ENCODE data around the gene GRIK2. TPM values are rescaled to one million over a fixed set of nuclear protein-coding genes. Genes with fewer than 3 reads are reported as not detected.

GRIK2 gene
- total RNA-seq, 1 experiment from 2014 or later: 0.70 TPM

DNA sequence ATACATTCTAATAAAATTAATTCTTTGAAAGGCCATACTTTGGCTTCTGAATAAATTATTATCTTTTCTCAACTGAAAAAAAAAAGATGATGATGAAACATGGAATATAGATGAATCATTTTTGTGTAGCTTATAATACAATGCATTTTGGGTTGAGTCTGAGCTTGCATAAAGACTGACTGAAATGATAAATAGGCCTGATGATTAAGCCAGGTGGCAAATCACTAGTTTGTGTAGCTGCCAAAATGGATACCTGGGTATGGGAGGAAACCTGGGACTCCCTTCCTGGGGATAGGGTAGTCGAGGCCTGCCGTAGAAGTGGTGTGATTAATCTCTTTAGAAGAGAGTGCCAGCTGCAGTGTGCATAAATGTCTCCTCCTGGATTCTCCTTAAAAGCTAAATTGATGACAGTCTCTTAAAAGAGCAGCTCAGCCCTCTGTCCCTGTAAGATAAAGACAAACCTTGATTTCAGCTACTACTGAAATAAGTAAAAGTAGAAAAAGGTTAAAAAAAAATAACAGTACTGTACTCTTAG lies 275.1 kb downstream of the GRIK2 start:
- H3K9me3 ChIP-seq (ENCODE audit: control insufficient read depth, low read depth, low read length): no peaks in the 10 kb centered on the region

More for the DNA sequence above, 275.1 kb downstream of the GRIK2 start:
- WGBS (ENCODE audit: extremely low coverage, insufficient read length, low lambda C conversion rate): no CpG with 5 or more reads among the region's 2 CpGs
- H4K20me1 ChIP-seq (ENCODE audit: control insufficient read depth, insufficient read depth, insufficient read length): no peaks in the 10 kb centered on the region
- no peak overlapping the region for H3K18ac ChIP-seq (ENCODE audit: insufficient read length, low read depth, low read length)
- no peak overlapping the region for H2BK20ac ChIP-seq (ENCODE audit: low read depth, low read length, poor library complexity, severe bottlenecking)
- H3K27me3 Mint-ChIP-seq (ENCODE audit: low read depth): no peaks in the 10 kb centered on the region
- no peak overlapping the region for H2AK5ac ChIP-seq (ENCODE audit: insufficient read length, low read length)
- no peak overlapping the region for H3K4me2 ChIP-seq (ENCODE audit: insufficient read depth, insufficient read length, low read length)
- H3K9me3 Mint-ChIP-seq: peaks cover 5 to 9% of the 10 kb centered on the region in 2 experiments; a peak in 3 of 5 replicates
- H2AFZ ChIP-seq (ENCODE audit: low read length): no peak overlapping the region
- no peak overlapping the region for H2BK5ac ChIP-seq (ENCODE audit: insufficient read length, low read length)
- H3K23me2 ChIP-seq (ENCODE audit: insufficient read length, low read depth, low read length, poor library complexity, severe bottlenecking): no peaks in the 10 kb centered on the region
- H3K4me1 ChIP-seq (ENCODE audit: insufficient read depth, low read length): no peaks in the 10 kb centered on the region
- TF ChIP-seq, protein P1, sequence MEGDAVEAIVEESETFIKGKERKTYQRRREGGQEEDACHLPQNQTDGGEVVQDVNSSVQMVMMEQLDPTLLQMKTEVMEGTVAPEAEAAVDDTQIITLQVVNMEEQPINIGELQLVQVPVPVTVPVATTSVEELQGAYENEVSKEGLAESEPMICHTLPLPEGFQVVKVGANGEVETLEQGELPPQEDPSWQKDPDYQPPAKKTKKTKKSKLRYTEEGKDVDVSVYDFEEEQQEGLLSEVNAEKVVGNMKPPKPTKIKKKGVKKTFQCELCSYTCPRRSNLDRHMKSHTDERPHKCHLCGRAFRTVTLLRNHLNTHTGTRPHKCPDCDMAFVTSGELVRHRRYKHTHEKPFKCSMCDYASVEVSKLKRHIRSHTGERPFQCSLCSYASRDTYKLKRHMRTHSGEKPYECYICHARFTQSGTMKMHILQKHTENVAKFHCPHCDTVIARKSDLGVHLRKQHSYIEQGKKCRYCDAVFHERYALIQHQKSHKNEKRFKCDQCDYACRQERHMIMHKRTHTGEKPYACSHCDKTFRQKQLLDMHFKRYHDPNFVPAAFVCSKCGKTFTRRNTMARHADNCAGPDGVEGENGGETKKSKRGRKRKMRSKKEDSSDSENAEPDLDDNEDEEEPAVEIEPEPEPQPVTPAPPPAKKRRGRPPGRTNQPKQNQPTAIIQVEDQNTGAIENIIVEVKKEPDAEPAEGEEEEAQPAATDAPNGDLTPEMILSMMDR (conservative IDR thresholded peaks at IDR 0.05): no peak
- no peaks in the 10 kb centered on the region for H3K27me3 ChIP-seq (ENCODE audit: insufficient read depth, low read length)
- DNase-seq: no peak
- peaks cover 2 to 16% (median 13%) of the 10 kb centered on the region in 3 experiments; a peak in 6 of 7 replicates for H3K36me3 Mint-ChIP-seq (ENCODE audit: insufficient read depth in 1 of 3, low read depth in 3 of 3)
- no peak overlapping the region for H3K23ac ChIP-seq (ENCODE audit: insufficient read length, low read depth, low read length)
- no peak overlapping the region for H3K56ac ChIP-seq (ENCODE audit: insufficient read length, low read depth, low read length)
- H3T11ph ChIP-seq (ENCODE audit: low read length): no peak overlapping the region
- H4K8ac ChIP-seq (replicated peaks; ENCODE audit: insufficient read length, low read depth, low read length): no peak overlapping the region
- no peaks in the 10 kb centered on the region for H3K4me1 Mint-ChIP-seq
- no peak overlapping the region for H3K4ac ChIP-seq (ENCODE audit: low read depth, low read length)
- no peak overlapping the region for H2BK12ac ChIP-seq (ENCODE audit: insufficient read length, low read depth, low read length)
- no peak overlapping the region for H3K14ac ChIP-seq (ENCODE audit: insufficient read depth, low read length)
- H4K5ac ChIP-seq (ENCODE audit: insufficient read length, low read depth, low read length): no peak overlapping the region
- no peak overlapping the region for H2BK15ac ChIP-seq (ENCODE audit: low read depth, low read length)
- peak overlapping the region in 2 of 3 experiments; percentile 9 to 49; a peak in 2 of 7 replicates for H3K27ac Mint-ChIP-seq
- H4K91ac ChIP-seq (ENCODE audit: insufficient read length, low read depth, low read length): no peak overlapping the region
- H3K9ac ChIP-seq (ENCODE audit: extremely low read depth, insufficient read length, low read length): no peak overlapping the region
- H2BK120ac ChIP-seq (ENCODE audit: low read depth, low read length, poor library complexity, severe bottlenecking): no peak overlapping the region
- H3K79me2 ChIP-seq (ENCODE audit: insufficient read depth, low read length): no peaks in the 10 kb centered on the region
- H3K79me1 ChIP-seq (ENCODE audit: insufficient read depth, low read depth, low read length, poor library complexity, severe bottlenecking): no peaks in the 10 kb centered on the region
- no peak overlapping the region for H3K27ac ChIP-seq (ENCODE audit: insufficient read length, low read depth, low read length)
- no peak overlapping the region for H3K4me3 Mint-ChIP-seq

All from H9 (cell line).